Trophoblast cell (in vitro differentiated cells and primary cell): ENCODE measurements around the gene CDK8.
"Not testable (repeated sequence)": the region's sequence is repeated elsewhere in the genome, so short reads cannot be mapped to it uniquely, and the experiment has no call there.

Experiments
- DNase-seq, 2 donors: peaks; one replicate each; pipeline ENCODE4 v3.0.0-alpha.2; 2016
- H2AFZ ChIP-seq: 2 replicates; pipeline ENCODE4 v1.6.1; 2013; ENCODE audit warnings: low read length, moderate library complexity, mild to moderate bottlenecking; ENCODE audit not compliant: insufficient read depth, poor library complexity
- H2AK5ac ChIP-seq: 2 replicates; pipeline ENCODE4 v1.6.1; 2013; ENCODE audit warnings: mild to moderate bottlenecking, low read length
- H2BK120ac ChIP-seq: 2 replicates; pipeline ENCODE4 v1.6.1; 2013; ENCODE audit warnings: low read length, mild to moderate bottlenecking, moderate library complexity; ENCODE audit not compliant: insufficient read depth, poor library complexity
- H2BK12ac ChIP-seq: 2 replicates; pipeline ENCODE4 v1.6.1; 2013; ENCODE audit warnings: mild to moderate bottlenecking, low read length, moderate library complexity
- H2BK5ac ChIP-seq: 2 replicates; pipeline ENCODE4 v1.6.1; 2013; ENCODE audit warnings: low read length, low read depth, moderate library complexity, mild to moderate bottlenecking; ENCODE audit not compliant: poor library complexity
- H3K14ac ChIP-seq: 2 replicates; pipeline ENCODE4 v1.6.1; 2013; ENCODE audit warnings: mild to moderate bottlenecking, low read length
- H3K18ac ChIP-seq: 2 replicates; pipeline ENCODE4 v1.6.1; 2013; ENCODE audit warnings: mild to moderate bottlenecking, low read length
- H3K23ac ChIP-seq: 2 replicates; pipeline ENCODE4 v1.6.1; 2013; ENCODE audit warnings: low read length
- H3K27ac ChIP-seq: 2 replicates; pipeline ENCODE4 v1.5.1; 2013; ENCODE audit warnings: low read depth, mild to moderate bottlenecking, inconsistent platforms, low read length, moderate library complexity
- H3K27me3 ChIP-seq: 2 replicates; pipeline ENCODE4 v1.6.1; 2013; ENCODE audit warnings: inconsistent platforms, mild to moderate bottlenecking, low read length, moderate library complexity; ENCODE audit not compliant: insufficient read depth
- H3K36me3 ChIP-seq, 2 experiments: 1 replicate in 1 of 2; 2 replicates in 1 of 2; pipeline ENCODE4 v1.6.1; 2013; ENCODE audit warnings: low read length in 2 of 2, mild to moderate bottlenecking in 2 of 2, moderate library complexity in 1 of 2; ENCODE audit not compliant: insufficient read depth in 2 of 2, control insufficient read depth in 1 of 2
- H3K4ac ChIP-seq: 2 replicates; pipeline ENCODE4 v1.6.1; 2013; ENCODE audit warnings: low read depth, mild to moderate bottlenecking, low read length, moderate library complexity
- H3K4me1 ChIP-seq, 2 experiments: 1 replicate in 1 of 2; 2 replicates in 1 of 2; pipeline ENCODE4 v1.6.1; 2013; ENCODE audit warnings: low read length in 2 of 2, mild to moderate bottlenecking in 2 of 2, moderate library complexity in 1 of 2; ENCODE audit not compliant: insufficient read depth in 2 of 2, control insufficient read depth in 1 of 2
- H3K4me2 ChIP-seq: 2 replicates; pipeline ENCODE4 v1.6.1; 2013; ENCODE audit warnings: inconsistent platforms, mild to moderate bottlenecking, low read length, moderate library complexity
- H3K4me3 ChIP-seq: 2 replicates; pipeline ENCODE4 v1.5.1; 2013; ENCODE audit warnings: mild to moderate bottlenecking, low read depth, low read length, inconsistent platforms
- H3K79me1 ChIP-seq: one replicate; pipeline ENCODE4 v1.6.1; 2013; ENCODE audit warnings: low read length
- H3K79me2 ChIP-seq: 2 replicates; pipeline ENCODE4 v1.6.1; 2013; ENCODE audit warnings: low read length, mild to moderate bottlenecking; ENCODE audit not compliant: control insufficient read depth, insufficient read depth, poor library complexity
- H3K9ac ChIP-seq: 2 replicates; pipeline ENCODE4 v1.6.1; 2013; ENCODE audit warnings: mild to moderate bottlenecking, low read length
- H3K9me3 ChIP-seq: 2 replicates; pipeline ENCODE4 v1.6.1; 2013; ENCODE audit warnings: low read depth, mild to moderate bottlenecking, control low read depth, inconsistent platforms, low read length; ENCODE audit not compliant: insufficient read depth
- H4K12ac ChIP-seq: 2 replicates; pipeline ENCODE4 v1.6.1; 2013; ENCODE audit warnings: low read depth, mild to moderate bottlenecking, low read length, moderate library complexity
- H4K8ac ChIP-seq: 2 replicates; pipeline ENCODE4 v1.6.1; 2013; ENCODE audit warnings: low read depth, mild to moderate bottlenecking, low read length, moderate library complexity
- H4K91ac ChIP-seq: one replicate; pipeline ENCODE4 v1.6.1; 2013; ENCODE audit warnings: low read depth, mild to moderate bottlenecking, low read length, moderate library complexity
- WGBS: extraction: QIAGEN DNeasy Blood & Tissue Kit; methylation state at CpG from one replicate; pipeline ENCODE4 v1.1.7; 2013; ENCODE audit warnings: missing lambda C conversion rate; ENCODE audit not compliant: insufficient read length, insufficient coverage; ENCODE audit errors: extremely low coverage; 5-methylcytosine and 5-hydroxymethylcytosine counted together

CDK8 gene

GRCh38 chr13:26285911-26286310 lies 32.0 kb downstream of the CDK8 start:
- H3K4me2 ChIP-seq, H2BK5ac ChIP-seq, H4K91ac ChIP-seq, H3K14ac ChIP-seq, H2BK12ac ChIP-seq, H3K79me2 ChIP-seq, H3K27ac ChIP-seq, H3K18ac ChIP-seq, H3K4ac ChIP-seq, H2AK5ac ChIP-seq, H2BK120ac ChIP-seq, H4K8ac ChIP-seq, H3K9ac ChIP-seq, H3K36me3 ChIP-seq, H2AFZ ChIP-seq, H3K27me3 ChIP-seq, H3K4me3 ChIP-seq, H3K79me1 ChIP-seq, H3K4me1 ChIP-seq, H3K9me3 ChIP-seq, H4K12ac ChIP-seq, H3K23ac ChIP-seq: not testable (repeated sequence)
- peak in 1 of 2 donors; percentile 13 for DNase-seq
- WGBS = no CpG with 5 or more reads among the region's 2 CpGs

- H4K91ac ChIP-seq, H3K9ac ChIP-seq, H4K12ac ChIP-seq, H2BK120ac ChIP-seq, H2BK12ac ChIP-seq, H3K4ac ChIP-seq, DNase-seq, H3K36me3 ChIP-seq, H3K27ac ChIP-seq, H3K18ac ChIP-seq, H3K79me2 ChIP-seq, H2AFZ ChIP-seq, H4K8ac ChIP-seq, H3K9me3 ChIP-seq, H3K4me3 ChIP-seq, H3K23ac ChIP-seq, H3K4me1 ChIP-seq, H3K14ac ChIP-seq, H3K79me1 ChIP-seq, H2BK5ac ChIP-seq, H2AK5ac ChIP-seq, H3K4me2 ChIP-seq, H3K27me3 ChIP-seq: not testable (repeated sequence)
- WGBS = no CpG with 5 or more reads among the region's 7 CpGs
These were observed 34.9 kb downstream of the CDK8 start for GRCh38 chr13:26288838-26289237.

GRCh38 chr13:26295812-26296211 lies 41.9 kb downstream of the CDK8 start:
- Histone ChIP-seq H2BK5ac (no peak overlapping the region), H2BK12ac (no peak overlapping the region), H3K4me2 (no peak overlapping the region), H3K9ac (no peak overlapping the region), H3K23ac (no peak overlapping the region), H2AFZ (no peak overlapping the region), H3K18ac (no peak overlapping the region), H3K14ac (no peak overlapping the region), H3K27ac (no peak overlapping the region), H3K4me1 (no peaks in the 10 kb centered on the region), H3K36me3 (no peaks in the 10 kb centered on the region), H2AK5ac (no peak overlapping the region), H4K91ac (no peak overlapping the region), H3K9me3 (no peaks in the 10 kb centered on the region), H3K79me1 (no peaks in the 10 kb centered on the region), H2BK120ac (no peak overlapping the region), H3K4me3 (no peak overlapping the region), H4K8ac (no peak overlapping the region), H4K12ac (no peak overlapping the region), H3K79me2 (no peaks in the 10 kb centered on the region), H3K4ac (no peak overlapping the region), H3K27me3 (no peaks in the 10 kb centered on the region)
- no peak for DNase-seq
- no CpG with 5 or more reads among the region's 6 CpGs for WGBS

- H3K27me3 ChIP-seq = no peaks in the 10 kb centered on the region
- H3K9me3 ChIP-seq = no peaks in the 10 kb centered on the region
- no peak overlapping the region for H2BK120ac ChIP-seq
- no peak overlapping the region for H3K27ac ChIP-seq
- H3K4me1 ChIP-seq = no peaks in the 10 kb centered on the region
- H3K79me1 ChIP-seq = no peaks in the 10 kb centered on the region
- H3K14ac ChIP-seq = no peak overlapping the region
- no peak overlapping the region for H3K4ac ChIP-seq
- H4K12ac ChIP-seq = no peak overlapping the region
- H2BK5ac ChIP-seq = no peak overlapping the region
- no peak overlapping the region for H3K23ac ChIP-seq
- no peak overlapping the region for H3K9ac ChIP-seq
- no peak overlapping the region for H4K8ac ChIP-seq
- no peak overlapping the region for H3K18ac ChIP-seq
- peak in 1 of 2 donors; percentile 10 for DNase-seq
- no peak overlapping the region for H2BK12ac ChIP-seq
- H3K36me3 ChIP-seq = no peaks in the 10 kb centered on the region
- no peaks in the 10 kb centered on the region for H3K79me2 ChIP-seq
- WGBS = no CpG with 5 or more reads among the region's 4 CpGs
- no peak overlapping the region for H2AFZ ChIP-seq
- no peak overlapping the region for H3K4me2 ChIP-seq
- no peak overlapping the region for H2AK5ac ChIP-seq
- no peak overlapping the region for H4K91ac ChIP-seq
- H3K4me3 ChIP-seq = no peak overlapping the region
These were observed 45.3 kb downstream of the CDK8 start for GRCh38 chr13:26299168-26299750.
